ENCODE results near the gene TMEM255B.
"Not testable (repeated sequence)": the region's sequence is repeated elsewhere in the genome, so short reads cannot be mapped to it uniquely, and the experiment has no call there.

The TMEM255B gene

DNA sequence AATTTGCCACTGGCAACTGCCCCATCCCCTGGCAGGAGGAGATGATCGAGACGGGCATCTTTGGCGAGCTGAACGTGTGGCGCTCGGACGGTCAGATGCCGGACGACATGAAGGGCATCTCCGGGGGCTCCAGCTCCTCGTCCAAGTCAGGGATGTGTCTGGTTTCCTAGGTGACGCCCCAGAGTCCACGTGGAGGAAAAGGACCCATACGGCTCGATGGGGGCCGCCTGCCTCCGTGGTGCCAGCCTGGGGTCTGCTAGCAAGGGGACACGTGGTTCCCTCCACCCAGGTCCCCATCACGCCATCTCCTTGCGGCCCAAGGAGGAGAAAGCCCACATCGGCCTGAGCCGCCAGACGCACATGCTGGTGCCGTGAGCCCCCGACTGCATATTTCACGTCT lies 23.8 kb upstream of the TMEM255B start:
- DNase-seq = no peak

DNA sequence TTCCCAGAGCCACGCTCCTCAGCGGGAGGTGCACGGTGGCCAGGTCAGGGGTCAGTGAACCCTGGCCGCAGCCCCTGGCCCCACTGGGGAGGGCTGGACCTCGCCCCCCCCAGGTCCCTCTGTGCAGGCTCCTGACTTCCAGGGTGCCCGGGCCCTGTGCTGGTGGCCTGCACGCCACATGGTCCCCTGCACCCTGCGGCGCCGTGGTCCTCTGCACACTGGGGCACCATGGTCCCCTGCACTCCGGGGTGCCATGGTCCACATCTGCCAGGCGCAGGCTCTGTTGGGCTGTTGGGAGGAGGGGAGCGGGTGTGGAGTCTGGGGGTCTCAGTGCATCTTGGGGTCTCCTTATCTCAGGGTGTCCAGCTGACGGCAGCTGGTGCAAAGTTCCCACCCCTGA lies 23.3 kb upstream of the TMEM255B start:
- no peak for DNase-seq

DNA sequence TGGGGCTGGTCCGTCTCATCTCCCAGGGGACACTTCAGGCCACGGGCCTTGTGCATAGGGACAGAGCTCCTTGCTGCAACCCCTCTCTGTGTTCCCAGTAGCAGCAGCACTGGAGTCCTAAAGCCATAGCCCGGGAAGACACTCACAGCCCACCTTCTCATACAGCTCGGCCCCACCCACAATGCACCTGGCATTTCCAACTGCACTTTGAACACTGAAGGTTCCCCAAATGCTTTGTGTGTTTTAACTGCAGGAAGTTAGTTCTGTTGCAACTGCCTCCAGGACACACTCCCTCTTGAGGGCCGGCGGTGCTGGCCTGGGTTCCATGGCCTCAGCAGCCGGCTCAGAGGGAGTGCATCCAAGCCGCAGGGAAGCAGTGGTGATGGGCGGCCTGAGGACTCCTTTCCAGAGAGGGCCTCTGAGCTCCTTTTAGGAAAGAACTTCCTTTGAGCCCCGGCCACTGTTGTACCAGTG lies 22.7 kb upstream of the TMEM255B start:
- DNase-seq = no peak

DNA sequence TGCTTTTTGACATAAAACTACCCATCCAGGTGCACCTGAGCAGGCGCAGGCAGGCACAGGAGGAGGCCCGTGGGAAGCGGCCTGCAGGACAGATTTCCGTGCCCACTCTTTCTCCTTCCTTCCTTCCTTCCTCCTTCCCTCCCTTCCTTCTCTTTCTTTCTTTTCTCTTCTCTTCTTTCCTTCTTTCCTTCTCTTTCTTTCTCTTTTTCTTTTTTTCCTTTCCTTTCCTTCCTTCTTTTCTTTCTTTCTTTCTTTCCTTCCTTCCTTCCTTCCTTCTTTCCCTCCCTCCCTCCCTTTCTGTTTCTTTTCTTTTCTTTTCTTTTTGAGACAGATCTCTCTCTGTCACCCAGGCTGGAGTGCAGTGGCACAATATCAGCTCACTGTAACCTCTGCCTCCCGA lies 21.2 kb upstream of the TMEM255B start:
- DNase-seq = no peak

DNA sequence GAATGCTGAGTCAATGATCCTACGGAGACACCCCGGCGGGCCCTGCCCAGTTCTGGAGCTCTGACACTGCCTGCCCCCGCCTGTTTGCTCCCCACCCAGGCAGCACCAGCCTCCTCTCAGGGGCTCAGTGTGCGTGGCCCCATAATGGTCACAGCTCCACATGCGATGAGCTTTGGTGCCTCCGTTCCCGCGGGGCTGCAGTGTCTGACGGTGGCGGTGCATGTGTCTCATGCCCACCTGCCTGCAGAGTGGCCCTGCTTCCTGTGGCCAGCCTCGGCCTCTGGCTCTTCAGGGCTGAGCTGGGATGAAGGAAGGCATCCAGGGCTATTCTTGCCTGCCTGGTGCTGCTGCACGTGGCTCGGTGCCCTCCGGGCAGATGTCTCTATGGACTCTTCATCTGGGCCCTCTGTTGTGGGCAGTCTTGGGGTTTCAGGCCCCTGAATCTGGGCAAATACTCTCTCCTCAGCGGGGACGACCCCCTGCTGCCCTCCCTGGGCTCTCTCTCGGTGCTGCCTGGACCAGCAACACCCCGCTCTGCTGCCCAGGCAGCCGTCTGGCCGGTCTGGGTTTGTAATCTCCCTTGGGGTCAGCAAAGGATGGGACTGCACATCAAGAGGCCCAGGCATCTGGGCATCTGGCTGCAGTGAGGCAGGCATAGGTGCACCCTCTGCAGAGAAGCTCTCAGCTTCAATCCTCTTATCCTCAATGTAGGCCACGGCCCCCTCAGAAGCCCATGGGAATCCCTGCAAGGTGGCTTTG lies 19.3 kb upstream of the TMEM255B start:
- DNase-seq = no peak

DNA sequence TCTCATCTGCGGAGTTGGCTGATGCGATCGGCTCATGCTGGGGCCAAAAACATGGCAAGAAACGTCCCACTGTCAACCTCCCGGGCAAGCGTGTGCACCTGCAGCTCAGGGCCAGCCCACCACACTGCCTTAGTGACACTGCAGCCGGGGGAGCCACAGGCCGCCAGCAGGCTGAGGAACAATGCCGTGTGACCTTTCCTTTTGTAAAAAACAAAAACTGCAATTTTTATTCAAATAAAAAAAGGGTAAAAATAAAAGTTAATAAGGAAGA lies 18.8 kb upstream of the TMEM255B start:
- DNase-seq = no peak

DNA sequence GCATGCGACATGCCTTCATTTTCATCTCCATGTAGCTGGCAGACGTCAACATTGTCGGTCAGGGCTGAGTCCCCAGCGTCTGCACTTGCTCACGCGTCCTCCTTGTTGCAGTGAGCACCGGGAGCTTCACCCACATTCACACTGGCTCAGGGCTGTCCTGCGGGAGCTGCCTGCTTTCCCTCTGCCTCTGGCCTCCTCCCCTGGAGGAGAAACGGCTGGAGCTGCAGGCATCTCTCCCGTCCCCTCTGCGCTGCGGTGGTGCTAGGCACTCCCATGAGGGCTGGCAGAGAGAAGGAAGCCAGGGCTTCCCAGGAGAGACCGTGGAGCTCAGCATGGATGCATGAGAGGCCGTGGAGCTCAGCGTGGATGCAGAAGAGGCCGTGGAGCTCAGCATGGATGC lies 18.4 kb upstream of the TMEM255B start:
- no peak for DNase-seq

DNA sequence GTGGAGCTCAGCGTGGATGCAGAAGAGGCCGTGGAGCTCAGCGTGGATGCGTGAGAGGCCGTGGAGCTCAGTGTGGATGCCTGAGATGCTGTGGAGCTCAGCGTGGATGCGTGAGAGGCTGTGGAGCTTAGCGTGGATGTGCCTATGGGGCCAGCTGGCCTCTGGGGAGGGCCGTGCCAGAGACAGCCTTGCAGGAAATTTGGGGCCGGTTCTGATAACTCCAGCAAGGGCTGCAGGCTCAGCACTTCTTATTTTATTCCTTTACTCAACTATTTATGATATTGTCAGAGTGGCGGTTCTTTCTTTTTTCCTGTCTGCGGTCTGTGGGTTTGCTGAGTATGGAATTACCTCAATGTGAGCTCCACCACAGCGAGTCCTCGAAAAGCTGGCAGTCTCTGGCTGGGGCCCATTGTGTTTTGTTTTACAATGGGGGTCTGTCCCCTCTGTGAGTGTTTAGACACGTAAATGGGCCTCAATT lies 17.8 kb upstream of the TMEM255B start:
- no peak for DNase-seq

DNA sequence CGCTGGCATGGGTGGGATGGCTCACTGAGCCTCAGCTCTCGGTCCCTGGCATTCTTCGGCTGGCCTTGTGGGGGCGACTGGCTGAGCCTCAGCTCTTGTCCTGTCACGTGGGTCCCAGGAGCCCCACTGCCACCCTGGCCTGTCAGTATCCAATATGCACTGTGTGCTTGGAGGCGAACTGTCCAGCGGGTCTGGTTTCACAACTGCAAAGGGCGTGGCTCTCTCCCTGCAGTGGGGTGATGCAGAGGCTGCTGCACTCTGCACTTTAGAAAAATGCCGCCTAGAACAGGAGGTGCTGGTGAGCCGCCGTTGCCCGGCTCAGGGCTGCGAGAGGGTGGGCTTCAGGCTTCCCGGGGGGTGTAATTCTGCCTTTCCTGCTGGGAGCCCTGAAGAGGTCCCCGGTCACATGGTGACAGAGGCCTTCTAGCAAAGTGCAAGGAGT lies 17.0 kb upstream of the TMEM255B start:
- DNase-seq = peak; percentile 43

DNA sequence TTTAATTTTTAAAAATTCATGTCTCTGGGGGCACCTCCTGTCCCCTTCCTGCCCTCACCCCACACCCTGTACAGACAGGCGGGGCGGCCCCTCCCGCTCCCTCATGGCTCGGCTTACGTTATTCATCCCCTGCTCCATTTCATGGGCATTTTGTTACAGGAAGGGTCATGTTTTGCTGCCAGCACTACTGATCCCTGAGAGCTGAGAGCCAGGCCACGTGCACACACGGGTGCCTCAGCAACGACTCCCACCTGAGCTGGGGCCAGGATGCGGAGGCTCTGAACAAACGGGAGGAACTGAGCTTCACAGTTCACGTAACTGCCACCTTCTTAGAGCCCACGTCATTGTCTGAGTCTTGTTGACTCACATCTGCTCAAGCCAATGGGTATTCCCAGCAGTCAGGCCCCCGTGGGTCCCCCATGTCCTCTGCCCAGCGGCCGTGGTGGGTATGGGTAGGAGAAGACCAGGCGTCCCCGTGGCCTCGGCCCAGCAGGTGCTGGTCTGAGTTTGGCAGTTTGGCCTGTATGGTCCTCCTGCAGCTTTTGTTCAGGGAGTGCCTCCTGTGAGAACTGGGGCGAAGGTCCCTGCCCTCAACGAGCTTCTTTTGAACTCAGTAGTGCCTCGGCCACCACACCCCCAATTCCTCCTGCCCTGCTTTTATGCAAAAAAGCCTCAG lies 16.4 kb upstream of the TMEM255B start:
- no peak for DNase-seq

DNA sequence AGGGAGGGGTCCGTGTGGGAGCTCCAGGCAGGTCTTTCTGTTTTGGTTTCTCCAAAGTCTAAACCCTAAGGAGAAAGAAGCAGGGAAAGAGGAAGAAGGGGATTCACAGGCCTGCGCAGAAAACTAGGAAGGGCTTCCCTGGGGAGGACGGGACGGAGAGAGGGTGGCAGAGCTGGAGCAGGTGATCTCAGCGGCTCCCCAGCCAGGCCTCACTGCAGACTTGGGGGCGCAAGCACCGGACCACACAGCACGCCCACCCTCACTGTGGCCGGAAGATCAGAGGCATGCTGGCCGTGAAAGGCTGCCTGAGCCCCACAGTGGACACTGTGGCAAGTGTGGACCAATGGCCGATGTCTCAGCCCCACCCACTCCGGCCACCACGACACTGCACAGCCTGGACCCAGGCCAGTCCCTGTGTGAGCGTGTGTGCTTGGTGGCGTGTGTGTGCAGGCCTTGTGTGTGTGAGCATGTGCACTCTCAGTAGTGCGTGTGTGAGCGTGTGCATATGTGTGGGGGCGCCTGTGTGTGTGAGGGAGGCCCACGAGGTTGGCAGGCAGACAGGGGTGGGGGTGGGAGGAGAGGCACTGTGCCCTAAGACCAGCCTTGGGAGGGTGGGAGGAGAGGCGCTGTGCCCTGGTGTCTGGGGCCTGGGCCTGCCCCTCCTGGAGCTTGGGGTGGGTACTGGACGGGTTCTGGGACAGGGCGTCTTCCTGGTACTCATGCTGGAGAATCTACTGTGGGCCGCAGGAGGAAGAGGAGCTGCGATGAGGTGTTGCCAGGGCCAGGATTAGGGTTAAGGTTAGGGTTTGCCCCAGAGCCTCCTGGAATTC lies 15.4 kb upstream of the TMEM255B start:
- DNase-seq = no peak

DNA sequence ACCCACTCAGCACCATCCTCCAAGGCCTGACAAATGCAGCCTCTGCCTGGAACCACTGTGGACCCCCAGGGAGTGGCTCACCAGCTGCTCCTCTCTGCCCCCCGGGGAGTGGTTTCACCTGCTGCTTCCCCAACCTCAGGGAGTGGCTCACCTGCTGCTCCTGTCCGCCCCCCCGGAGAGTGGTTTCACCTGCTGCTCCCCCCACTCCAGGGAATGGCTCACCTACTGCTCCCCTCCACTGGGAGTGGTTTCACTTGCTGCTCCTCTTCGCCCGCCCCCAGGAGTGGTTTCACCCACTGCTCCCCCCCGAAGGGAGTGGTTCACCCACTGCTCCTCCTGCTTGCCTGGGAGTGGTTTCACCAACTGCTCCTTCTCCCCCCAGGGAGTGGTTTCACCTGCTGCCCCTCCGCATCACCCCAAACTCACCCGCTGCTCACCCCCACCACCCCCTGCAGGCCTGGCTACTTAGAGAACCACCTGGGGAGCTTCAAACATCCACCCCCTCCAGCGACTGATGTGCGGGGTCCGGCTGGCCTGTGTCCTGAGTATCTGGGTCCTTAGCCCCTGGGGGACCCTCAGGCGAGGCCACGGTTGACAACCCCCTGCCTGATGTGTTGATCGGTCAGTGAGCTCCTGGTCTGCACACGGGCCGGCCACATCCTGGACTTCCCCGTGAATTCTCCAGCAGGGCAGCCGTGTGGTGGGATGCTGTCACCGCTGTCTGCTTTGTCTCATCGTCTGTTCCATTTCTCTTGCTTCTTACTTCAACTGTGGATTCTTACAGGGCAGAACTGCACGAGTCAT lies 14.6 kb upstream of the TMEM255B start:
- DNase-seq = peak; percentile 56

DNA sequence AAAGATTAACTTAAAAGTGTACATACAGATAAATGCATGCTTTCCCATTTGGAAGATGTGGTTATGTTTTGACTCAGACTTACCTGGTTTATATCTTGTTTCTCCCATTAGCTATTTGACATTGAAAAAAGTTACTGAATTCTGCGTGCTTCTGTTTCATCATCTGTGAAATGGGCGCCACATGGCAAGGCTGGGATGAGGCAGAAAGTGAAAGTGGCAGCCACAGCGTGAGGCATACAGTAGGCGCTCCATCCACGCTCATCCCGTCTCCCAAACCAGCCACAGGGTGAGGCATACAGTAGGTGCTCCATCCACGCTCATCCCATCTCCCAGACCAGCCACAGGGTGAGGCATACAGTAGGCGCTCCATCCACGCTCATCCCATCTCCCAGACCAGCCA lies 14.0 kb upstream of the TMEM255B start:
- DNase-seq = no peak

DNA sequence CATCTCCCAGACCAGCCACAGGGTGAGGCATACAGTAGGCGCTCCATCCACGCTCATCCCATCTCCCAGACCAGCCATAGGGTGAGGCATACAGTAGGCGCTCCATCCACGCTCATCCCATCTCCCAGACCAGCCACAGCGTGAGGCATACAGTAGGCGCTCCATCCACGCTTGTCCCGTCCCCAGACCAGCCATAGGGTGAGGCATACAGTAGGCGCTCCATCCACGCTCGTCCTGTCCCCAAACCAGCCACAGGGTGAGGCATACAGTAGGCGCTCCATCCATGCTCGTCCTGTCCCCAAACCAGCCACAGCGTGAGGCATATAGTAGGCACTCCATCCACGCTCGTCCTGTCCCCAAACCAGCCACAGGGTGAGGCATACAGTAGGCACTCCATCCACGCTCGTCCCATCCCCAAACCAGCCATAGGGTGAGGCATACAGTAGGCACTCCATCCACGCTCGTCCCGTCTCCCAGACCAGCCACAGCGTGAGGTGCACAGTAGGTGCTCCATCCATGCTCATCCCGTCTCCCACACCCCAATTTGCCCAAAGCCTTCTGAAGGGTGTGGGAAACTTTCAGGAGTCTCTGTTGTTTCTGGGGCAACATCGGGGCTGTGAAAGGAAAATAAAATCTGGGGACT lies 13.4 kb upstream of the TMEM255B start:
- DNase-seq = not testable (repeated sequence)

DNA sequence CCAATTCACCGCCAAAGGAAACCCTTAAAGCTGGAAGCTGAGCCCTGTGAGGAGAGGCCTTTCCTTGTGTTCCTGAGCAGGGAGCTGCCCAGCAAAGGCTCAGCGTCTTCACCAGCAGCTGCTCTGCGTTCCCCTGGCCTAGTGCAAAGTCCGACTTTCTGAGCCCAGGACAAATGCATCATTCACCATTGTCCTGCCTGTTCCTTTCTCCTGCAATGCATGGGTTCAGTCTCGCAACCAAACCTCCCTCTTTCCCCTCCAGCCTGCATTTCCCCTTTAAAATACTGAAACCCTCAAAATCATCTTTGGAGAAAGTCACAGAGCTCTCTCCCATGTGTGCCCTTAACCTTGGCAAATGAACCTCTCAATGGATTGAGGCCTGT lies 12.9 kb upstream of the TMEM255B start:
- DNase-seq = no peak

DNA sequence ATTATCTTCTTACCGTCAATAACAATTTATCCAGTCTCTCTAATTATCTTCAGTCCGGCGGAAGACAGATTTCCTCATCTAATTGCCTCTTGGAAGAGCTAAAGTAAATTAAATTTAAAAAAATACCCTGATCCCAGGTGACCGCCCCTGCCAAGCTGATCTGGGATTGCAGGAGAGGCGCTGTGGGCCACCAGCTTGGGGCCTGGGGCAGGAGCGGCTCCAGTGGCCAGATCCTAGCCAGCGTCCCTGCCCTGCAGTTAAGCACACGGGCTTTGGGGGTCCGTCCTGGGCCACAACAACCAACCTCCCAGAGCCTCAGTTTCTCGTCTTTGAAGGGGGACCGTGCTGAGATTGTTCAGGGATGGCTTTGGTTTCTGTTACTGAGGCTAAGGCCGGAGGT lies 12.4 kb upstream of the TMEM255B start:
- DNase-seq = no peak

DNA sequence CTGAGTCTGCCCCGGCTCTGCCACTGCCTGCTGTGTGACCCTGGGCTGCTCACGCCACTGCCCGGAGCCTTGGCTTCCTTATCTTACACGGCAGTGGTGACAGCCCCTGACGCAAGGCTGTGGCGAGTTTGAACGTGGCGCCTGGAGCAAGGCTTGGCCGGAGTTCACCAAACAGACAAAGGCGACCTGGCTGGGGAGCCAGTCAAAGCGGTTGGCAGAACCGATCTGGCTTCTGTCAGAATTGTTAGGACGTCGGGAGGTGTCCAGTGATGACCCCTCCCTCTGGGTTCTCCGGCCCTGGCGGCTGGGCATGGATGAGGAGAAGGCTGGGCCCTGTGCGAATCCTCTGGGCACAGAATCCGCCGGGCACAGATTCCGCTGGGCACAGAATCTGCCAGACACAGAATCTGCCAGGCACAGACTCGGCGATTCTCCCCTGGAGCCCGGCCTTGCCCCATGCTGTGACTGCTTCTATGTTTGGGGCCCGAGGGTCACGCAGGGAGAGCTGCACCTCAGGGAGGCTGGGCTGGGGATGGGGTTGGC lies 11.7 kb upstream of the TMEM255B start:
- DNase-seq = no peak

DNA sequence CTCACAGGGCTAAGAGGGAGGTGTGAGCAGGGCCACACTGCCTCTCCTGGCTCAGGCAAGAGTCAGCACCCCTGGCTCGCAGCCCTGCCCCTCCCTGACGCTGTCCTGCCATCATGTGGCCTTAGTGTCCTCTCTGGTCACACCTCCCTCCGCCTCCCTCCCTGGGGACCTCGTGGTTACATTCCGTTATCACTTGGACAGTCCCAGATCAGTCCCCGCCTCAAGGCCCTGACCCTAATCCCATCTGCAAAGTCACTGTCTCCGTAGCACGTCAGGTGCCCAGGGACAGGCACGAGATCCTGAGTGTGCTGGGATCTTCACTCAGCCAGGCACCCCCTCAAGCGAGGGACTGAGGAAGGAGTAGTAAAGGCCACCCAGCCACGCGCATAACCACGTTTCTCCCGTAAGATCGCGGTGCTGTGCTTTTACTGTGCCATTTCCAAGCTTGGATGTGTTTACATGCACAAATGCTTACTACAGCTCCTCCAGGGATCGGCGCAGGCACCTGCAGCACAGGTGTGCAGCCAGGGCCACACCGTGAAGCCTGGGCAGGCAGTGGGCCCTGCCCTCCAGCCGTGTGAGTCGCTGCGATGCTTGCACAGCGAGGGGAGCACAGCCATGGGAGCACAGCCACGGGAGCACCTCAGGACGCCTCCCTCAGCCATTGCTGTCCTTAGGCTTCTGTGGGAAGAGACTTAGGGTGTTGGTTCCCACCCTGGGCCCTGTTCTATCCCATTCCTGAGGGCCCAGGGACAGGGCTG lies 10.7 kb upstream of the TMEM255B start:
- no peak for DNase-seq

DNA sequence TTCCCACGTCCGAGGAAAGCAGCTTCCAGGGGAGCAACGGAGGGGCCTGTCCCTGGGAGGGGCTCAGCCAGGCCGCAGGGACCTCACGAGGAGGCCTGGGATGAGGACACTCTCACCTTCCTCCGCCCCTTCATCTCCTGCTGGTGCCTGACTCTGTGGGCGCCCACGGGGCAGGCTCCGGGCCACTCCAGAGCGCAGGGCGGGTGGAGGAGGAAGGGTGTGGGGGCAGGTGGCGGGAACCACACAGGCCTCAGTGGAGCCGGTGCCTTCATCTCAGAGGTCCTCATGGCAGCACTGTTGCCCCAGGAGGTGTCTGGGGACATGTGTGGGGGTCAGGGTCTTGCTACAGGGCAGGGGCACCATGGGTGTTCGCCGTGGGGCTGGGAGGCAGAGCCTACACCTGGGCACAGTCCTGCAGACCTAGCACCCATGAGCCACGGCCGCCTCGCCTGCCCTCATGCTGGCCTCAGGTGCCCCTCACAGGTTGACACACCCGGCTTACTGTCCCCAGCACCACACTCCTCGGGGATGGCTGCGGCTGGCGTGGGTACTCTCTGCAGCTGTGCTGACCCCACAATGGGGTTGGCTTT lies 10.1 kb upstream of the TMEM255B start:
- no peak for DNase-seq

DNA sequence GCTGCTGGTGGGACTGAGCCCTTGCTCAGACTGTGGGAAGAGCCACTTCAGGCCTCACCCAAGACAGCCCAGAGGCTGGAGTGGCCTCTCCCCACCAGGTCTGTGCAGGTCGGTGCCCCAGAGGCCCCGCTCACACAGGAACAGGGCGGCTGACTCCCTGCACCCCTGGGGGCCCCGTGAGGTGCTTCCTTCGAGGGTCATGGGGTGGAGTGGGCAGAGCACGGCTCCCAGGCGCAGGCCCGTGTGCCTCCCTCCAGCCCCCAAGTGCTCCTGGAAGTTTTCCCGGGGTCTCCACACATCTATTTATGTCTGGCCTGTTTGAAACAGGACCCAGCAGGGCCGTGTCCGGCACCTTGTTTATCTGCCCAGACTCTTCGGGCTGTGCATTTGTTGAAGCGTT lies 9.5 kb upstream of the TMEM255B start:
- no peak for DNase-seq

DNA sequence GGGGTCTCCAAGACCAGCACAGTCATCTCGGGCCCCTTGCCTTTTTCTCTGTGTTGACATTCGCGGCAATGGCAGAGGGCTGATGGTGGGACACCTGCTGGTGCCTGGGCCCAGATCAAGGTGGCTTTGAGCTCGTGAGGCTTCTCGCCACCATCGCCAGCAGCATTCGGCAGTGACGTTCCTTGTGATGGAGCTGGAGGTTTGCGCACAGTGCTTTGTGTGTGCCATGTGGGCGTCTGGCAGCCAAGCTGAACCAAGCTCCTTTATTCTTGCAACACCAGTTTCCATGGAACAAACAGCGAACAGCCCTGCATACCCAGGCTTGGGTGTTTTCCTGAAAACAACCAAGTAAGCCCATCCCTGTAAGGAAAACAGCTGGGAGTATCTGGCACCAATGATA lies 9.1 kb upstream of the TMEM255B start:
- DNase-seq = no peak

Data from NCI-H510A (cell line).